HEK293T (cell line): ENCODE measurements around the gene PITPNC1.
"Not testable (repeated sequence)": the region's sequence is repeated elsewhere in the genome, so short reads cannot be mapped to it uniquely, and the experiment has no call there.

Experiments
- CTCF ChIA-PET: fragments of 350-600 bp; formaldehyde crosslinking; extraction: SDS; loops from one replicate; lab custom pipeline; 2021; ENCODE audit warnings: antibody characterized with exemption, inconsistent platforms; lab: Yijun Ruan, JAX
- POLR2A ChIA-PET: fragments of 350-600 bp; formaldehyde crosslinking; extraction: SDS; loops from one replicate; lab custom pipeline; 2020; ENCODE audit warnings: antibody characterized with exemption, inconsistent platforms; lab: Yijun Ruan, JAX
- DNase-seq: peaks from one replicate; pipeline ENCODE4 v3.0.0; 2012; ENCODE audit warnings: mixed read lengths; ENCODE audit errors: extremely low spot score
- ARNT ChIP-seq: fragments of 450-650 bp; IDR thresholded peaks from 2 replicates; pipeline ENCODE4 v1.6.1; 2017; ENCODE audit warnings: mild to moderate bottlenecking
- BHLHE40 ChIP-seq: fragments of 450-650 bp; IDR thresholded peaks from 2 replicates; pipeline ENCODE4 v1.6.1; 2016; ENCODE audit warnings: mild to moderate bottlenecking, moderate library complexity, borderline replicate concordance
- CTBP1 ChIP-seq: fragments of 450-650 bp; IDR thresholded peaks from 2 replicates; pipeline ENCODE4 v1.6.1; 2016; ENCODE audit warnings: borderline replicate concordance
- ELF4 ChIP-seq: fragments of 450-650 bp; IDR thresholded peaks from 2 replicates; pipeline ENCODE4 v1.6.1; 2017; ENCODE audit warnings: antibody characterized with exemption
- FOXA1 ChIP-seq: fragments of 450-650 bp; IDR thresholded peaks from 2 replicates; pipeline ENCODE4 v1.6.1; 2016; ENCODE audit warnings: mild to moderate bottlenecking
- FOXK2 ChIP-seq: fragments of 450-650 bp; IDR thresholded peaks from 2 replicates; pipeline ENCODE4 v1.6.1; 2016; ENCODE audit warnings: mild to moderate bottlenecking
- FOXM1 ChIP-seq: fragments of 450-650 bp; IDR thresholded peaks from 2 replicates; pipeline ENCODE4 v1.6.1; 2017; ENCODE audit warnings: mild to moderate bottlenecking, borderline replicate concordance
- HDGF ChIP-seq: fragments of 450-650 bp; IDR thresholded peaks from 2 replicates; pipeline ENCODE4 v1.6.1; 2017; ENCODE audit warnings: antibody characterized with exemption, borderline replicate concordance
- L3MBTL2 ChIP-seq: fragments of 450-650 bp; conservative IDR thresholded peaks from 2 replicates; pipeline ENCODE4 v1.6.1; 2016; ENCODE audit warnings: mild to moderate bottlenecking
- LEF1 ChIP-seq: fragments of 450-650 bp; IDR thresholded peaks from 2 replicates; pipeline ENCODE4 v1.6.1; 2017; ENCODE audit warnings: mild to moderate bottlenecking, borderline replicate concordance
- NFRKB ChIP-seq: fragments of 450-650 bp; IDR thresholded peaks from 2 replicates; pipeline ENCODE4 v1.6.1; 2016; ENCODE audit warnings: mild to moderate bottlenecking, moderate library complexity
- PKNOX1 ChIP-seq: fragments of 450-650 bp; IDR thresholded peaks from 2 replicates; pipeline ENCODE4 v1.6.1; 2016
- SP1 ChIP-seq: fragments of 450-650 bp; IDR thresholded peaks from 2 replicates; pipeline ENCODE4 v1.6.1; 2017
- SUZ12 ChIP-seq: fragments of 450-650 bp; IDR thresholded peaks from 2 replicates; pipeline ENCODE4 v1.6.1; 2016; ENCODE audit warnings: mild to moderate bottlenecking
- TARDBP ChIP-seq: fragments of 450-650 bp; IDR thresholded peaks from 2 replicates; pipeline ENCODE4 v1.6.1; 2016
- ZNF384 ChIP-seq: fragments of 450-650 bp; IDR thresholded peaks from 2 replicates; pipeline ENCODE4 v1.6.1; 2016

Gene PITPNC1

GRCh38 chr17:67647482-67647881, 270.4 kb downstream of the PITPNC1 start:
- CTCF ChIA-PET, result interaction anchor here (0.6 to 1.4 kb wide), 2 partner anchors 269 to 288 kb away, joined by 3 to 4 read pairs; no protein-coding TSS in a partner anchor
- TF ChIP-seq FOXM1, result no peak
- no peak for TF ChIP-seq FOXA1
- no peak for TF ChIP-seq SUZ12
- TF ChIP-seq FOXK2, result no peak
- no peak for TF ChIP-seq NFRKB
- TF ChIP-seq BHLHE40, result no peak
- TF ChIP-seq ZNF384, result no peak
- TF ChIP-seq CTBP1, result no peak
- TF ChIP-seq SP1, result no peak
- POLR2A ChIA-PET, result no interaction called here
- no peak for DNase-seq

- CTCF ChIA-PET, result interaction anchor here (1.4 kb wide), 1 partner anchor 270 kb away, joined by 4 read pairs; no protein-coding TSS in a partner anchor
- POLR2A ChIA-PET, result no interaction called here
- DNase-seq, result no peak
- TF ChIP-seq FOXK2 (no peak), PKNOX1 (no peak), SUZ12 (no peak), HDGF (no peak), ARNT (no peak), BHLHE40 (no peak), LEF1 (no peak), TARDBP (no peak), FOXA1 (no peak), CTBP1 (no peak), ZNF384 (no peak), ELF4 (no peak), NFRKB (no peak), FOXM1 (no peak), L3MBTL2 (no peak), SP1 (no peak)
These were observed 271.2 kb downstream of the PITPNC1 start for GRCh38 chr17:67648032-67648905.

- CTCF ChIA-PET, POLR2A ChIA-PET: not testable (repeated sequence)
These were observed 271.8 kb downstream of the PITPNC1 start for GRCh38 chr17:67648906-67649295.

GRCh38 chr17:67649891-67650290, 272.8 kb downstream of the PITPNC1 start:
- POLR2A ChIA-PET, result no interaction called here
- TF ChIP-seq SUZ12 (no peak), CTBP1 (no peak), LEF1 (no peak), SP1 (no peak), FOXK2 (no peak), BHLHE40 (no peak), FOXM1 (no peak), ARNT (no peak), TARDBP (no peak), ELF4 (no peak), L3MBTL2 (no peak), HDGF (no peak), NFRKB (no peak), FOXA1 (no peak), ZNF384 (no peak), PKNOX1 (no peak)
- no peak for DNase-seq
- CTCF ChIA-PET, result no interaction called here

More at GRCh38 chr17:67648906-67649295, 271.8 kb downstream of the PITPNC1 start:
- not testable (repeated sequence) for DNase-seq

GRCh38 chr17:67651218-67651579, 274.1 kb downstream of the PITPNC1 start:
- CTCF ChIA-PET, result interaction anchor here (0.6 kb wide), 1 partner anchor 149 kb away, joined by 3 read pairs; no protein-coding TSS in a partner anchor
- DNase-seq, POLR2A ChIA-PET: not testable (repeated sequence)

GRCh38 chr17:67652433-67652832, 275.4 kb downstream of the PITPNC1 start:
- ChIA-PET POLR2A (no interaction called here), CTCF (no interaction called here)
- DNase-seq, result no peak
- TF ChIP-seq HDGF (no peak), SP1 (no peak), FOXA1 (no peak), FOXK2 (no peak), TARDBP (no peak), LEF1 (no peak), PKNOX1 (no peak), ZNF384 (no peak), NFRKB (no peak), SUZ12 (no peak), L3MBTL2 (no peak), ELF4 (no peak)
